ENCODE data around the gene ZNF445. TPM values are rescaled to one million over a fixed set of nuclear protein-coding genes. Genes with fewer than 3 reads are reported as not detected.

Gene ZNF445
- total RNA-seq, 4 donors from 2014 or later, result 9.0 to 9.9 (median 9.2) TPM

DNA sequence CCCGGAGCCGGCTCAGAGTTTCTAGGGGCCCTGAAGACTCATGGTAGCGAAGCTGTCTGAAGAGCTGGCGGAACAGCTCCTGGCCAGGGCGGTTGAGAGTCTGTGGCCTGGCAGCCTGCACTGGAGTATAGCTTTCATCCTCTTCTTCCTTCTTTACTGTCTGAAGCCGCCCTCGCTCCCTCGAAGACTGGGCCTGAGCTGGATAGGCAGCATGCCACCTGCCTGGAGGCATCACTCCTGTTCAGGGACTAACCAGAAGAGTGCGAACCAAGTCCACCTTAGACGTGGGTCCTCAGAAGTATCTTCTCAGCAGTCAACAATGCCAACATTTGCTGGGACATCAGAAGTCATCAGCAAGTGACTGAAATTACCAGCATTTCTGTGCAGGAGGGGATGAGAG lies 22.2 kb downstream of the ZNF445 start:
- 97 to 100% methylated on average over 6 to 10 of the region's 10 CpGs for WGBS, 2 donors
- Histone ChIP-seq H3K4me3 (replicated peaks in 1 of 3) (no peak overlapping the region), H3K9me3 (no peaks in the 10 kb centered on the region), H3K36me3 (peaks cover 53 to 55% of the 10 kb centered on the region in 2 donors), H3K27me3 (no peaks in the 10 kb centered on the region), H3K4me1 (no peaks in the 10 kb centered on the region), H3K27ac (no peak overlapping the region)
- no peak for TF ChIP-seq POLR2A (IDR thresholded peaks at IDR 0.05)
- TF ChIP-seq, protein P1, sequence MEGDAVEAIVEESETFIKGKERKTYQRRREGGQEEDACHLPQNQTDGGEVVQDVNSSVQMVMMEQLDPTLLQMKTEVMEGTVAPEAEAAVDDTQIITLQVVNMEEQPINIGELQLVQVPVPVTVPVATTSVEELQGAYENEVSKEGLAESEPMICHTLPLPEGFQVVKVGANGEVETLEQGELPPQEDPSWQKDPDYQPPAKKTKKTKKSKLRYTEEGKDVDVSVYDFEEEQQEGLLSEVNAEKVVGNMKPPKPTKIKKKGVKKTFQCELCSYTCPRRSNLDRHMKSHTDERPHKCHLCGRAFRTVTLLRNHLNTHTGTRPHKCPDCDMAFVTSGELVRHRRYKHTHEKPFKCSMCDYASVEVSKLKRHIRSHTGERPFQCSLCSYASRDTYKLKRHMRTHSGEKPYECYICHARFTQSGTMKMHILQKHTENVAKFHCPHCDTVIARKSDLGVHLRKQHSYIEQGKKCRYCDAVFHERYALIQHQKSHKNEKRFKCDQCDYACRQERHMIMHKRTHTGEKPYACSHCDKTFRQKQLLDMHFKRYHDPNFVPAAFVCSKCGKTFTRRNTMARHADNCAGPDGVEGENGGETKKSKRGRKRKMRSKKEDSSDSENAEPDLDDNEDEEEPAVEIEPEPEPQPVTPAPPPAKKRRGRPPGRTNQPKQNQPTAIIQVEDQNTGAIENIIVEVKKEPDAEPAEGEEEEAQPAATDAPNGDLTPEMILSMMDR (IDR thresholded peaks at IDR 0.05), result no peak
- intact Hi-C loops (cut with DNase I), result no loop called here
- DNase-seq, result no peak

DNA sequence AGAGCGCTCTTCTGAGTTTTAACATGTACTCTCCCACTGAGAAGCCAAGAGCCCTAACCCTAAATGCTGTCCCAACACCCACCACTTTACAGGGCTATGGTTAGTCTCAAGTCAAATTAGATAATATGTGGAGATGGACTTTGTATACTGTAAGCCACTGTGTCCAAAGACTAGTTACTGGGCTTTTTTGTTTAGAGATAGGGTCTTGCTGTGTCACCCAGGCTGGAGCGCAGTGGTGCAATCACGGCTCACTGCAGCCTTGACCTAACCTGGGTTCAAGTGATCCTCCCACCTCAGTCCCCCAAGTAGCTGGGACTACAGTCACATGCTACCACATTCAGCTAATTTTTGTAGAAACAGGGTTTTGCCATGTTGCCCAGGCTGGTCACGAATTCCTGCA lies 23.2 kb downstream of the ZNF445 start:
- DNase-seq, result no peak
- Histone ChIP-seq H3K9me3 (no peaks in the 10 kb centered on the region), H3K4me3 (replicated peaks in 1 of 3) (no peak overlapping the region), H3K27ac (no peak overlapping the region), H3K27me3 (no peaks in the 10 kb centered on the region), H3K36me3 (peaks cover 60 to 66% of the 10 kb centered on the region in 2 donors), H3K4me1 (no peaks in the 10 kb centered on the region)
- WGBS, 2 donors, result 91 to 97% methylated on average over 4 of the region's 4 CpGs
- intact Hi-C loops (cut with DNase I), result no loop called here
- TF ChIP-seq, protein P1 (IDR thresholded peaks at IDR 0.05), result no peak
- TF ChIP-seq POLR2A (IDR thresholded peaks at IDR 0.05), result no peak

DNA sequence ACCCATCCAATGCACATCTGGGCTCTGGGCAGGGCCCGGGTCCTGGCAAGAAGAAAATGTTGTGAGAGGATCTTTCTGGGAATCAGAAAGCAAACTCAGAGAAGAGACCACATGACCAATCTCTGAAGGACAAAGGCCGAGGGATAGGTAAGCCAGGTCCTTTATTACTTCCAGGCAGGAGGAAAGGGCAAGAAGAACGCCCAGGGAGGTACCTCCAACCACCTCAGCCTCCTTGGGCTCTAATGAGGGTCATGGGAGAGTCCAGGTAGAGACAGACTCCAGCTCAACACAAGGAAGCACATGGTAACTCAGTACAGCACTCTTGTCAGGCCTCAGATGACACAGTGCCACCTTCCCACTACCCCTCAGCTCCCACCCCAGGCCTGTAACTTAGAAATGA lies 26.0 kb downstream of the ZNF445 start:
- no peak overlapping the region for H3K27ac ChIP-seq
- H3K4me3 ChIP-seq (replicated peaks in 1 of 3), result no peak overlapping the region
- no peaks in the 10 kb centered on the region for H3K27me3 ChIP-seq
- 90 to 98% methylated on average over 3 of the region's 3 CpGs for WGBS, 2 donors
- intact Hi-C loops (cut with DNase I), result no loop called here
- TF ChIP-seq POLR2A (IDR thresholded peaks at IDR 0.05), result no peak
- TF ChIP-seq, protein P1 (IDR thresholded peaks at IDR 0.05), result no peak
- peaks cover 73 to 79% of the 10 kb centered on the region in 2 donors for H3K36me3 ChIP-seq
- no peaks in the 10 kb centered on the region for H3K9me3 ChIP-seq
- no peaks in the 10 kb centered on the region for H3K4me1 ChIP-seq
- no peak for DNase-seq

DNA sequence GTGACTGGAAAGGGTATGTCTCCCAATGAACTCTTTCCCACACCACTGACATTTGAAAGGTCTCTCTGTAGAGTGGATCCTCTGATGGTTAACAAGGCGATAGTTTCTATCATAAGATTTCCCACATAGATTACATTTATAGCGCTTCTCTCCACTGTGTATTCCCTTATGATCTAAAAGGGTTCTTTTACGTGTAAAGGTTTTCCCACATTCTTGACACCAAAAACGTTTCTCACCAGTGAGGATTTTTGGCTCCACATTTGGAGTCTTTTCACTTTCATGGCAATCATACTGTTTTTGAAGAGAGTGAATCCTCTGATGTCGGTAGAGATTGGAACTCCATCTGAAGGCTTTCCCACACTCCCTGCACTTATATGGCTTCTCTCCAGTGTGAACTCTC lies 30.5 kb downstream of the ZNF445 start:
- Histone ChIP-seq H3K4me1 (no peaks in the 10 kb centered on the region), H3K27ac (no peak overlapping the region), H3K9me3 (no peaks in the 10 kb centered on the region), H3K36me3 (peaks cover 55 to 60% of the 10 kb centered on the region in 2 donors), H3K4me3 (replicated peaks in 1 of 3) (no peak overlapping the region), H3K27me3 (no peaks in the 10 kb centered on the region)
- 92 to 95% methylated on average over 5 of the region's 5 CpGs for WGBS, 2 donors
- TF ChIP-seq, protein P1 (IDR thresholded peaks at IDR 0.05), result no peak
- TF ChIP-seq POLR2A (IDR thresholded peaks at IDR 0.05), result no peak
- DNase-seq, result no peak
- intact Hi-C loops (cut with DNase I), result no loop called here

DNA sequence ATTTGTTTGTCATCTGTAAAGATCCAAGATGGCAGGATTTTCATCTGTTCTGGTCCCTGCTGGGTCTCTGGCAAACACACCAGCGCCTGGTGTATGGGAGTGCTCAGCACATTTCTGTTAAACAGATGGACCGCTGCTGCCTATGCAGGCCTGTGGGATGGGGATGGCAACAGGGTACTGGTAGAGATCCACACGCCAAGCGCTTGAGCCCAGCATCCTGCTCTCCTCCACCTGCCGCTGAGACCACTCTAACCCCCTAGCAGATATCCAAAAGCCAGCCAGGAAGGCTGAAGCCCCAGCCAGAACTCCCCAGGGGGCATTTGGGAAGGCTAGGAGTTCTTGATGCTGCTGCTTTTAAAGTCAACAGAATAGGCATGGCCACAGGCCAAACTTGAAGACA lies 31.7 kb downstream of the ZNF445 start:
- Histone ChIP-seq H3K36me3 (peaks cover 49 to 51% of the 10 kb centered on the region in 2 donors), H3K9me3 (no peaks in the 10 kb centered on the region), H3K4me3 (replicated peaks in 1 of 3) (no peak overlapping the region), H3K27me3 (no peaks in the 10 kb centered on the region), H3K27ac (no peak overlapping the region), H3K4me1 (peaks cover 0 to 3% of the 10 kb centered on the region in 2 donors)
- 97 to 100% methylated on average over 5 of the region's 5 CpGs for WGBS, 2 donors
- TF ChIP-seq, protein P1 (IDR thresholded peaks at IDR 0.05), result no peak
- TF ChIP-seq POLR2A (IDR thresholded peaks at IDR 0.05), result no peak
- intact Hi-C loops (cut with DNase I), result no loop called here
- no peak for DNase-seq

Measured in thyroid gland (tissue), 4 donors.